PC-3 (cell line): ENCODE results near the gene GAS7.

ENCODE experiments used
- CTCF ChIP-seq: fragments of 300-600 bp; sonication (generic); conservative IDR thresholded peaks from 2 replicates; pipeline ENCODE4 v1.5.1; 2017; ENCODE audit warnings: antibody characterized with exemption, low read depth, mild to moderate bottlenecking, low read length
- EZH2 ChIP-seq: fragments of 300-600 bp; sonication (generic); IDR thresholded peaks from one replicate; pipeline ENCODE4 v1.6.1; 2017; ENCODE audit warnings: antibody characterized with exemption, mild to moderate bottlenecking, low read length; ENCODE audit not compliant: unreplicated experiment
- EZH2phosphoT487 ChIP-seq: fragments of 300-600 bp; sonication (generic); IDR thresholded peaks from 2 replicates; pipeline ENCODE4 v1.6.1; 2018; ENCODE audit warnings: mild to moderate bottlenecking, antibody characterized with exemption, low read length, borderline replicate concordance

GRCh38 chr17:10115536-10115932, 82.9 kb downstream of the GAS7 start:
- TF ChIP-seq CTCF (no peak), EZH2 (no peak), EZH2phosphoT487 (no peak)
